NT2/D1 (cell line): Measurements from ENCODE around the gene GLI1.

Source experiments
- SUZ12 ChIP-seq: IDR thresholded peaks from 2 replicates; pipeline ENCODE4 v1.6.1; 2011; ENCODE audit not compliant: insufficient read length, insufficient read depth; ENCODE audit errors: extremely low read depth
- YY1 ChIP-seq: IDR thresholded peaks from 2 replicates; pipeline ENCODE4 v1.6.1; 2011; ENCODE audit not compliant: insufficient read length, insufficient read depth
- ZNF274 ChIP-seq: IDR thresholded peaks from 2 replicates; pipeline ENCODE4 v1.6.1; 2011; ENCODE audit warnings: mild to moderate bottlenecking, low read depth, low read length

GRCh38 chr12:57460841-57461275, 1.3 kb downstream of the GLI1 start:
- TF ChIP-seq YY1: no peak
- no peak for TF ChIP-seq SUZ12
- TF ChIP-seq ZNF274: no peak
